ENCODE data around the gene ME2.
"Not testable (repeated sequence)": the region's sequence is repeated elsewhere in the genome, so short reads cannot be mapped to it uniquely, and the experiment has no call there.

Gene ME2

DNA sequence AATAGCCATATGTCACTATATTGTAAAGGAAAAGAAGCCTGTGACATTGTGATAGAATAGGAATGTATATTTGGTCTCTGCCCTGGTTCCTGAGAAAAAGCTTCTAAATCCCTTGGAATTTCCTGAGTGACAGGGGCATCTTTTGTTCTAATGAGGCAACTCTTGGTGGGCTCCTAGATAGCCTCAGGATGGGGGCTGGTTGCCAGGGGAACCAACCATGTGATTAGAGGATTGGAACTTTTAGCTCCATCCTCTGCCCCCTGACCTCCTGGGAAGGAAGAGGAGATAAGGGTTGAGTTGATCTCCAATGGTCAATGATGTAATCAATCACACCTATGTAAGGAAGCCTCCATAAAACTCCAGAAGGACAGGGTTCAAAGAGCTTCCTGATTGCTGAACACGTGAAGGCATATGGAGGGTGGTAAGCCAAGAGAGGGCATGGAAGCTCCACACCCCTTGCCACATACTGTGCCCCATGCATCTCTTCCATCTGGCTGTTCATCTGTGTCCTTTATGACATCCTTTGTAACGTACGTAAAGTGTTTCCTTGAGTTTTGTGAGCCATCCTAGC is 2.9 kb upstream of the ME2 start:
- peaks cover 0 to 10% (median 8%) of the 10 kb centered on the region in 4 donors for H3K4me1 ChIP-seq
- no peak for TF ChIP-seq CTCF (IDR thresholded peaks at IDR 0.05)
- intact Hi-C loops (cut with DNase I; ENCODE audit: low total_unique reads) = loop anchor here (5.0 kb wide), 1 partner anchor 151 kb away; no protein-coding TSS in a partner anchor
- H3K27me3 ChIP-seq = peaks cover 0 to 3% of the 10 kb centered on the region in 2 donors
- H3K4me3 ChIP-seq = no peak overlapping the region
- H3K36me3 ChIP-seq = no peaks in the 10 kb centered on the region
- H3K9me3 ChIP-seq = no peaks in the 10 kb centered on the region
- no peak for DNase-seq
- no peak overlapping the region for H3K27ac ChIP-seq

GRCh38 chr18:50877545-50878265 is 1.2 kb upstream of the ME2 start:
- Histone ChIP-seq H3K4me1 (peaks cover 0 to 10% (median 8%) of the 10 kb centered on the region in 4 donors), H3K27ac (peak overlapping the region; percentile 87 to 91), H3K27me3 (peaks cover 0 to 3% of the 10 kb centered on the region in 2 donors), H3K4me3 (peak overlapping the region; percentile 80 to 97), H3K9me3 (no peaks in the 10 kb centered on the region), H3K36me3 (no peaks in the 10 kb centered on the region)
- TF ChIP-seq CTCF (IDR thresholded peaks at IDR 0.05) = no peak
- DNase-seq = no peak
- intact Hi-C loops (cut with DNase I; ENCODE audit: low total_unique reads) = loop anchor here (5.0 kb wide), 1 partner anchor 150 kb away; no protein-coding TSS in a partner anchor

- Histone ChIP-seq H3K27ac (peak overlapping the region; percentile 87 to 91), H3K36me3 (no peaks in the 10 kb centered on the region), H3K4me1 (peaks cover 0 to 10% (median 8%) of the 10 kb centered on the region in 4 donors), H3K27me3 (no peaks in the 10 kb centered on the region), H3K4me3 (peak overlapping the region; percentile 80 to 97), H3K9me3 (no peaks in the 10 kb centered on the region)
- intact Hi-C loops (cut with DNase I; ENCODE audit: low total_unique reads) = loop anchor here (5.0 kb wide), 1 partner anchor 148 kb away; no protein-coding TSS in a partner anchor
- TF ChIP-seq CTCF (IDR thresholded peaks at IDR 0.05) = no peak
- peak; percentile 25 to 75 for DNase-seq
Measured at GRCh38 chr18:50879302-50880118, 592 bp downstream of the ME2 start.

DNA sequence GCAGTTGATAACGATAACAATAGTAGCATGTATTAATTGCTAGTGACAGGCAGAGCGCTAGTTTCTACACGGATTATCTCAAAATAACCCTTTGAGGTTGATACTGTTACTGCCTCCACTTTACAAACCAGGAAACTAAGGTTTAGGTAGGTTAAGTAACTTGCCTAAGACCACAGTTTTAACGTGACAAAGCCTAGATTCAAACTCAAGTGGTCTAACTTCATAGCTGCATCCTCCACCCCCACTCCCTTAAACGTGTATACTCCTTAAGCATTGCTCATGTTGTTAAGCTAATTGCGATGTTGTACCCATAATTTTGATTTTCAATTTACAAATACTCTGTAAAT is 1.2 kb downstream of the ME2 start:
- intact Hi-C loops (cut with DNase I; ENCODE audit: low total_unique reads) = no loop called here

GRCh38 chr18:50880944-50881343 is 2.0 kb downstream of the ME2 start:
- H3K27ac ChIP-seq; intact Hi-C loops (cut with DNase I; ENCODE audit: low total_unique reads); H3K27me3 ChIP-seq; H3K4me3 ChIP-seq; DNase-seq; H3K9me3 ChIP-seq; H3K36me3 ChIP-seq: not testable (repeated sequence)
- H3K4me1 ChIP-seq = peaks cover 0 to 10% (median 8%) of the 10 kb centered on the region in 4 donors

More for the DNA sequence above, 1.2 kb downstream of the ME2 start:
- no peak for TF ChIP-seq CTCF (IDR thresholded peaks at IDR 0.05)
- Histone ChIP-seq H3K27ac (peak overlapping the region; percentile 87 to 91), H3K36me3 (no peaks in the 10 kb centered on the region), H3K27me3 (no peaks in the 10 kb centered on the region), H3K9me3 (no peaks in the 10 kb centered on the region), H3K4me3 (peak overlapping the region; percentile 80 to 97), H3K4me1 (peaks cover 0 to 10% (median 8%) of the 10 kb centered on the region in 4 donors)
- DNase-seq = no peak
